NB4 (cell line): ENCODE data around the gene HDDC2.

ENCODE experiments used
- DNase-seq: peaks from one replicate; pipeline ENCODE4 v3.0.0; 2010; ENCODE audit warnings: low read depth
- H3K4me3 ChIP-seq: one replicate; pipeline ENCODE4 v1.5.1; 2011; ENCODE audit warnings: mild to moderate bottlenecking, low read depth, low read length, moderate library complexity
- CTCF ChIP-seq: IDR thresholded peaks from one replicate; pipeline ENCODE4 v1.5.1; 2012; ENCODE audit warnings: low read depth, low read length
- MAX ChIP-seq: IDR thresholded peaks from 2 replicates; pipeline ENCODE4 v1.6.1; 2011; ENCODE audit warnings: low read depth, low read length
- MYC ChIP-seq: IDR thresholded peaks from 2 replicates; pipeline ENCODE4 v1.6.1; 2011; ENCODE audit warnings: low read depth, low read length
- POLR2A ChIP-seq: IDR thresholded peaks from 2 replicates; pipeline ENCODE4 v1.6.1; 2011; ENCODE audit warnings: mild to moderate bottlenecking; ENCODE audit not compliant: insufficient read length; ENCODE audit errors: extremely low read depth

The HDDC2 gene

GRCh38 chr6:125277838-125278237, 23.9 kb downstream of the HDDC2 start:
- H3K4me3 ChIP-seq = no peak overlapping the region
- TF ChIP-seq CTCF (no peak), MAX (no peak), POLR2A (no peak), MYC (no peak)
- no peak for DNase-seq

- TF ChIP-seq MYC = no peak
- no peak for TF ChIP-seq CTCF
- TF ChIP-seq MAX = no peak
- no peak for TF ChIP-seq POLR2A
- no peak for DNase-seq
- no peak overlapping the region for H3K4me3 ChIP-seq
Observed at GRCh38 chr6:125275779-125276178, 26.0 kb downstream of the HDDC2 start.

GRCh38 chr6:125274935-125275334, 26.8 kb downstream of the HDDC2 start:
- H3K4me3 ChIP-seq = no peak overlapping the region
- no peak for DNase-seq
- no peak for TF ChIP-seq MYC
- no peak for TF ChIP-seq MAX
- TF ChIP-seq CTCF = no peak
- TF ChIP-seq POLR2A = no peak

- no peak for DNase-seq
- no peak overlapping the region for H3K4me3 ChIP-seq
- TF ChIP-seq POLR2A (no peak), MAX (no peak), MYC (no peak), CTCF (no peak)
Observed at GRCh38 chr6:125273965-125274364, 27.8 kb downstream of the HDDC2 start.

GRCh38 chr6:125273251-125273650, 28.5 kb downstream of the HDDC2 start:
- H3K4me3 ChIP-seq = no peak overlapping the region
- no peak for DNase-seq
- no peak for TF ChIP-seq MAX
- no peak for TF ChIP-seq MYC

- no peak for DNase-seq
- H3K4me3 ChIP-seq = no peak overlapping the region
- TF ChIP-seq CTCF = no peak
- TF ChIP-seq MYC = no peak
Observed at GRCh38 chr6:125271486-125272159, 30.1 kb downstream of the HDDC2 start.
